ENCODE results near the gene CTXND1.

The CTXND1 gene

DNA sequence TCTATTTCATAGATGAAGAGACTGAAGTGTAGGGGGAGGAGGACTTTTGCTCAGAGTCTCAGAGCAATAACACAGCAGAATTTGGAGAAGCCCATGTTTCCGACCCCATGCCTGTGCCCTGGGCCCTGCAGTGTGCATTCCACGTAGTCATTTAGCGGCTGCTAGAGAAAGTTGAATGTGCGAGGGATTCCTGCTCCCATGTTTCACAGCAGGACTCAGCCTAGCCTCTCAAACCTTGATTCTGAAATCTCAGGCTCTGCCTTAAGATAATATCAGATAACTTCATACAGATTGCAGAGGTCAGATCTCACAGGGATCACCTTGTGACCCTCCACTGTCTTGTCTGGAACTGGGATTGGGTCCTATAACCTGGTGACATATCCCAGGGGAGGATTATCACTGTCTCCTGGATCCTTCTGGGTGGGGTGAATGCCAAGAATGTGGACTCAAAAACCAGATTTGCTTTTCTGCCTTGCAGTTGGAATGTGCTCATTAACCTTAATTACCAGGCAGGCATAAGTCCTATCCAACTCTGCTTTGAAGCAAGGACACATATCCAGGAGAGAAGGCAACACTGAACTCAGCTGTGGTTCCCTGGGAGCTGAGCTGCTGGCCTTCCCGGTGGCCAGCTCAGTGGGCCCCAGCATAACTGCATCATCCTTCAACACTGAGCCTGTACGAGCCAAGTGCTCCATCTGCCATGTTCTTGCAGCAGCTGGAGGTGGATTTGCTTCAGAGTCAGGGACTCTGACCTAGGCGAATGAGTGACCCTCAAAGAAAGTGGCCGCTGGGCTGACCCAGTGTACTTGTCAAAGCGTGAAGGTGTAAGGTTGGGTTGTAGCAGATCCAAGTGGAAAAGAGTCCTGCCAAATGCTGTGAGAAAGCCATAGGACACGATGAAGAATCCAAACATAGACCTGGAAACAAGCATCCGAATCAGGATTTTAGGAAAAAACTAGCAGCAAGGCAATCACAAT is 43.0 kb downstream of the CTXND1 start:
- no peak for DNase-seq

DNA sequence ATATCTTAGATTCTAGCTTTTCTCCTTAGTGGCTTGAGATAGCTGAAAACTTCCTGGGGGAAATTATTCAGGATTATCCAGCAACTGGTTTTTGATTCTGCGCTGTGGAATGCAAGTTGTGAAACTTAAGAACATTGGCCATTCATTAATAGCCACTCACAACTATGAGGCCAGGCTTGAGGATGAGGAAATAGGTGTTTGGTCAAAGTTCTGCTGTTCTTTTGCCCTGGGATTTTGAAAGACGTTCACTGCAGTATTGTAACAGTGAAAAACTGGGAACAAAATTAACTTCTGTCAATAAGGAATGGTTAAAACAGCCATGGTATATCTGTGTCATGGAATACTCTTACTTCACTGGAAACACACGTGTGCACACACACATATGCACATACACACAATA is 44.1 kb downstream of the CTXND1 start:
- DNase-seq, result no peak

DNA sequence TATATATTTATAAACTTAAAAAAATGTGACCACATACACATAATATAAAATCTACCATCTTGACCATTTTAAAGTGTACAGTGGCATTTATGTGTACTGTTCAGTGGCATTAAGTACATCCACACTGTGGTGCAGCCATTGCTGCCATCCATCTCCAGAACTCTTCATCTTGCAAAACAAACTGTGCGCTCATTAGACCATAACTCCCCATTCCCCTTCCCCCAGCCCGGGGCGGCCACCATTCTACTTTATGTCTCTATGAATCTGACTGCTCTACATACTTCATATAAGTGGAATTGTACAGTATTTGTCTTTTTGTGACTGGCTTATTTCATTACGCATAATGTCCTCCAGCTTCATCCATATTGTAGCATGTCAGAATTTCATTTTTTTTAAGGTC is 47.8 kb downstream of the CTXND1 start:
- DNase-seq, result no peak

DNA sequence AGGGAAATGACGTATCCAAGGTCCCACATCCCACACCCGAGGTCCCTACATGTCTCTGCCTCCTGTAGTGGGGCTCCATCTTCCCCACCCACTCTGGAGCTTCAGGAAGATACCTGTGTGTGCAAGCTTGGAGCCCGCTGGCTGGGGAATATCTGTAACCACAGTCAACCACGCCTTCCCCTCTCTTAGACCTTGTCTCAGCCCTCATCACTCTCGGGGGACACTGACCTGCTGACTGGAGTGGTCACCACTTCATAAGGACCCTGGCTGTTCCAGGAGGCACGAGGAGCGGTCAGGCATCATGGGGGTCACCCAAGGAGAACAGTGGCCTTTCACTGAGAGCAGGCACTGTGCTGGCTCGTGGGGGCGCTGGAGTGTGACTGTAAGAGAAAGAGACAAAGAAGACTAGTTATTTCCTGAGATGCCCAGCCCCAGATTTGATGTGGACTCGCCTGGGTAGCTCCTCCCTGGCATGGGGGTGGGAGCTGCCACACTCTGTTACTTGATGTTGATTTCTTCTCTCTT is 48.6 kb downstream of the CTXND1 start:
- no peak for DNase-seq

DNA sequence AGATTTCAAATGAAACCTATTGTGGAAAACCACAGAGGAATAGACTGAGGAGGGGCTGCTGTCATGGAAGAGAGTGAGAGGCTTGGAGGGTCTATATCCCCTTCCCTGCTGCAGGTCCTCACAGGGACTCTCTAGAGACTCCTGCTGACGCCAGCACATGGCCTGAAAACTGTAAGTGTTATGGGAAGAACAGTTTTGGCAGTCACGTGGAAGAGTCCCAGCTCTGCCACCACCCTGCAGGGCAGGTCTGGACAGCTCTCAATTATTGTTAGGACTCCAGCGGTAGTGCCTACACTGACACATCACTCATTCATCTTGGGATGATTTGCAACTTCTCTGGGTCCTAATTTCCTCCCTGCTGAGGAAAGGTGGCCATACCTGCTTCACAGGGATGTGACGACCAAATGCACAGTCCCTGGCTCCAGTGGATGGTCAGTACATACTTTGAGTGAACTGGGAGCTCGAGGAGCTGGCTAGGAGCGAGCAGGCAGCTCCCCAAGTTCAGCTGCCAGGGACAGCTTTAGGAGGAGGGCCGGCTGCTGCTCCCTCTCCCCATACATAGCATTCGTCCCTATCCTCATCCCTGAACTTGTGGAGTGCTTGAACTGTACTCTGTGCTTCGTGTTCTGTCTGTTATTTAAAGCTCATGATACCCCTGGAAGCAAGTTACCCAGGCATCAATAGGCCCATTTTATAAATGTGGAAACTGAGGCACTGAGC is 49.2 kb downstream of the CTXND1 start:
- no peak for DNase-seq

DNA sequence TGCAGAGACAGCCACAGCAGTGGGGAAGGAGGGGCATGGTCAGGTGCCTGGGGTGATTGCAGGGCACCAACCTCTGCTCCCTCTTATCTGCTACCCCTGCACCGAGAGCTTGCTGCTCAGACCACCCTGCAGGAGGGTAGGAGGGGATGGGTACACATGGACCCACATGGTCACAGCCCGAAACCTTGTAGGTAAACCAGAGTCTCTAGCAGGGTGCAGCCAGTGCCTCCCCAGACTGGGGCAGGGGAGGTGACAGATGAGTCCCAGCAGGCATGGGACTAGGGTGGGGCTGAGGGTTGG is 50.0 kb downstream of the CTXND1 start:
- no peak for DNase-seq

DNA sequence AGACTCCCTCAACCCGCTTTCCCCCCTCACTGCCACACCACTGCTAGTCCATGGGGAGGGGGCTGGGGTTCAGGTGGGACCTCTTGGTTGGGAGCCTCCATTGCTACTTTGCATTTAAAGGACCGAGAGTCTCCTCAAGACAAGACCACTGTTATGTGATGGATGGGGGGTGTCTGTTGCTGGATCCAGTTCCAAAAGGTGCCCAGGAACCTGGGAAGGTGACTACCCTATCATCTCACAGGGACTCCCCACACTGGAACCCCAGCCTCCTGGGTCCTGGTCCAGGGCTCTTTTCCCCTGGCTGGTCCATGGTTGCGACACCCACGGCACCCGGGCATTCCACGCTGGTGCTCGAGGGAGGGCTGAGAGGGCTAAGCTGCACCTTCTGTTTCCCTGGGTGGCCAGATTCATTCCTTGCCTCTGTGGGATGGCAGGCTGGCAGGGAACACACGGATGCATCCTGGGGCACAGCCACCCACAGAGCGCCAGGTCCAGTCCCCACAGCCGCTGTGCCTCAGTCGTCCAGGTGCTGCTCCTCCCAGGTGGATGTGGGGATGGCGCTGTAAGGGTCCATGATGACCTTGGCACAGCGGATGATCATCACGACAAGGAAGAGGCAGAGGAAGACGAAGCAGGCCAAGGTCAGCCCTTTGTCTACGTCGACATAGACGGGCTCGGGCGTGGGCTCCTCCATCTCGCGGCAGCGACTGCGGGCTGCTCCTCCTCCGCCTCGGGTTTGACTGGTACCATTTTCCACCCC is 50.6 kb downstream of the CTXND1 start:
- DNase-seq, result no peak

DNA sequence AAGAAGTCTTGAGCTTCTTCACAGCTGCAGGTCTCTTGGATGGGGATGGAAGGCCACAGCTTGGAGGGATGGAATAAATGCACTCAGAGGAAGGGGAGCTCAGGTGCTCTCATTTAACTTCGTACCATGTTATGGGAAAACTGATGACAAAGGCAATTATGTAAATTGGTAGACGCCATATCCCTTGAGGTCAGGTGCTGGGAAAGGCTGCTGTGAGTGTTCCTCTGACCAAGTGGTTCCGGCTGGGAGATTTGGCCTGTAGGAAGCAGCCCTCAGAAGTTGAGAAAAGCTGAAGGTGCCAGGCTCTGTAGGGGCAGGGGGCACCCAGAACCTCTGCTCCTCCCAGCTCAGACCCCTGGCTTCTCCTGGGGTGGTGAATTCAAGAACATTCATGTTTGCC is 52.1 kb downstream of the CTXND1 start:
- DNase-seq, result no peak

DNA sequence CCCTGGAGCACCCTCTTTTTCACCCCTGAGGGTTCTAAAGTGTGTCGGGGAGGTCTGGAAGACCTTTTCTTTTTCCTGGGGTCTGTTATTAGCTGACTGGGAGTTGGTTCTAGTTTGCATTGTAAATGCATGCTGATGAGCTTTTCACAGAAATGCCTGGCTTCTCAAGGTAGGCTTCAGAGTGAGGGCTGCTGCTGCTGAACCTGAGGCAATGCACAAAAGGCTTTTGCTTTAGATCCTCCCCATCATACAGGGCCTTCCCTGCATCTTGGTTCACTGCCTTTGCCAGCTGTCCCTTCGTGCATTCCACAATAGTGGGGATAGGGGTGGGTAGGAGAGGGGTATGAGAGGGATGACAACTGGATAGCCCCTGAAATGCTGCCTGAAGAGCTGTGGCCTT is 52.6 kb downstream of the CTXND1 start:
- DNase-seq, result no peak

DNA sequence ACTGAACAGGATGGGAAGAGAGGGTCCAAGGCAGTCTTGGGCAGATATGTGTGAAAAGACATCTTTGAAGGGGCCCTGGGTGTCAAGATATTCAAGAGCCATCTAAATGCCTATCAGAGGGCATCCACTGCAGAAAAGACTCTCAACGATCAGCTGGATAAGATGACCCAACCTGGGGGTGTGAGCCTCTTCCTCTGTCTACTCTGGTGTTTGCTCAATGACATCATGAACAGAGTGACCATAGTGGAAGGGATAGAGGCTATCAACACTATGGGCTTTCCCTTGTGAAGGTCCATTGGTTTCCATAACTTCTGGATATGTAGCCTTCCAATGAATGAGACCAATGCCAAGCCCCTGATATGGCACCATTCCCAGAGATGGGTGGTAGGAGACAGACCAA is 57.1 kb downstream of the CTXND1 start:
- DNase-seq, result no peak

DNA sequence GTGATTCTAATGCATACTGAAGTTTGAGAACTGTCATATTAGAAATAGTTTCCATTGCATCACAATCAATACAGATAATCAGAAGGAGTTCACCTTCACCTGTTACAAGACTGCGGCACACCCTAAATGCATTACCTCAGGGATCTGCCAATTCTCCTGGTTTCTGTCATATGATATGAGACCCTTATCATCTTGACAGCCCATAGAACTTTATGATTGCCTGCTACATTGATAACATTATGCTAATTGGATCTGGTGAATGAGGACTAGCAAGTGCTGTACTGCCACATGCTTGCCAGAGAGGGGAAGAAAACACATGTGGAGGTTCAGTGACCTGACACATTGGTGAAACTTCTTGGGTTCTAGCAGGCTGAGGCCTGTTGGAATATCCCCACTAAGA is 57.8 kb downstream of the CTXND1 start:
- no peak for DNase-seq

DNA sequence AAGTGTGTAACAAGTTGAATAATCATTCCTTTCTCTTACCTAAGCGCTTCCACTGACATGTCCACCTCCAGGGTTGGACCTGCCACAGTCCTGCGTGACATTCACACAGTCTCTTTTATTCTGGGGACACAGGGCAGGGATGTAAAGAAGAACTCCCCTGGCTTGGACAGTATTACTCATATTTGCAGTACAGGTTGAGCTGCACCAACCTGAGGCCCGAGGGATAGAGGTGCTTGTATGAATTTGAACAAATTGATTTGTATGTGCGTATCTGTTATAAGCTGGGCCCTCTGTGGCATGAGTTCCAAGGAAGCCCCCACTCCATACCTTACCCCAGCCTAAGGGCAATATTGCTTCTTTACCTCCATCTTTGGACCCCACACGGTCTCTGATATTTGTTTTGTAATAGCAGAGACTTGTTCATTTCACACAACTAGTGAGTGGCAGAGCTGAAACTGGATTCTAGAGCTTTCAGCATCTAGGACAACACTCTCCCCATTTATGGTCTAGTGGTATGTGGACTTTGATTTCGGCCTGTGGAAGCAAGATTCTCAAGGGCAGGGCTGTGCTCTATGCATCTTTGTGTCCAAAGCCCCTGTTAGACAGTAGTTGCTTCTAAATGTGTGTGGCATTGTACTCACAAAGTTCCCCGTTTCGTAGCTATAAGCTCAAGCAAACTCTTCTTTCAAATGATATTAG is 60.0 kb downstream of the CTXND1 start:
- DNase-seq, result no peak

DNA sequence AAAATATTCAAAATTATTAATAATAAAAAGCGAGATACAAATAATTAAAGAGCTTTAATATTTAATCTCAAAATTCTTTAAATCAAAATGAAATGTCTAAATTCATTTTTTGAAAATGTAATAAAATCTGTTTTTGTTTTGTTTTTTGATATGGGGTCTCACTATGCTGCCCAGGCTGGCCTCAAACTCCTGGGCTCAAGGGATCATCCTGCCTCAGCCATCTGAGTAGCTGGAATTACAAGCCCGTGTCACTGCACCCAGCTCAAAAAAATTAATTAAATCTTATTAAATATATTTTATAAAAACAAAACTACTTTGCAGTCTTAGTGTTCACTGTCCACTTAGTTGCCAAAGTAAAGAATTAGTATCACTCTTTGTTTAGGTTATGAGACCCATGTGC is 60.8 kb downstream of the CTXND1 start:
- no peak for DNase-seq

DNA sequence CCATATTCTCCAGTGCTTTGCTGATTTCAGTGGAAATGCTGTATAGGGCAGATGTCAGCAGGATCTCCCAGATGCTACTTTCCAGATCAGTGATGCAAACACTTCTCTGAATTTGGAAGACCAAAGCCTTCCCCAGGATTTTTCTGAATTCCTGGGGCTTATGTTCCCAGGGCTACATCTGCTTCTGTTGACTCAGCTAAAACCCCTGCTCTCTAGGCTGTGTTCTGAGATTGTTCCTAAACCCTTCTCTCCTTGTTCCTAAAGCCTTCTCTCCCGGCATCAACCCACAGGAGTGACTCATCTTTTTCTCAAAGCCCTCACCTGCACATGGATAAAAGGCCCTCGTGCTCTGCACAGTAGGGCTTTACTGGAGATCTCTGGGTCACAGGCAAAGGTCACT is 63.8 kb downstream of the CTXND1 start:
- DNase-seq, result no peak

DNA sequence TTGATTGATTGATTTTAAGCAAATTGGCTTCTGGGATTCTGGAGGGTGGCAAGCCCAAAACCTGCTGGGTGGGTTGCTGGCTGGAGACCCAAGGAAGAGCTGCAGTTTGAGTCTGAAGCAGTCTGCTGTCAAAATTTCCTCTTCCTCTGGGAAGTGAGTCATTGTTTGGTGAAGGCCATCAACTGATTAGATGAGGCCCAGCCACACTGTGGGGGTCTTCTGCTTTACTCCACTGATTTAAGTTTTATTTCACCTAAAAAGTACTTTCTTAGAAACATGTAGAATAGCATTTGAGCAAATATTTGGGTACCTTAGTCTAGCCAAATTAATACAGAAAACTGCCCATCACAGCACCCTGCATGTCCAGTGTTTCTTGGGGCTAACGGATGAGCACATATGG is 65.4 kb downstream of the CTXND1 start:
- no peak for DNase-seq

DNA sequence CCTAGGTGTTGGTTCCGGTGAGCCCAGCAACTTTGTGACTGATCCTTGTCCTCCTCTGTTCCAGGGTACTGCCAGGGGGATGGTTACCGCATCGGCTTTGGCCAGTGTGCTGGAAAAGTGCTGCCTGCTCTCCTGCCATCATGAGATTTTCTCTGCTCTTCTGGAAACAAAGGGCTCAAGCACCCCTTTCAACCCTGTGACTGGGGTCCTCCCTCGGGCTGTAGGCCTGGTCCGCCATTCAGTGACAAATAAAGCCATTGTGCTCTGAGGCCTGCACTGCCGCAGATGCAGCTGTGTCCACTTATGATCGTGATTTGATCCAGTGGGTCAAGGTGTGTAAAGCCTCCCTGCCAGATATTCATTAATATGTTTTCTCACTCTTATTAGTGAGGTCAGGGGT is 65.9 kb downstream of the CTXND1 start:
- DNase-seq, result no peak

DNA sequence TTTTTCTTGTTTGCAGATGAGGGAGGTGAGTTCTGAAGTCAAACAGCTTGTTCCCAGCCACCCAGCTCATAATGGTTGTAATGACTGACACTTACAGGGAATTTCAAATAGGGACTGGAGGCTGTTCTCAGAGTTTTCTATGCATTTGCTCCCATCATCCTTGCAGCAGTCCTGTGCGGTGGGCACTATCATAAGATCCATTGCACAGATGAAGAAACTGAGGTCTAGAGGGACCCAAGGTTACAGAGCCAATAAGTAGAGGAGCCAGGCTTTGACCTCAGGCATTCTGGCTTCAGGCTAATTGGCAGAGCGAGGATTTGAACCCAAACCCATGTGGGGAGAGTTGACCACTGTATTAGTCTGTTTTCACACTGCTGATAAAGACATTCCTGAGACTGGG is 66.9 kb downstream of the CTXND1 start:
- no peak for DNase-seq

DNA sequence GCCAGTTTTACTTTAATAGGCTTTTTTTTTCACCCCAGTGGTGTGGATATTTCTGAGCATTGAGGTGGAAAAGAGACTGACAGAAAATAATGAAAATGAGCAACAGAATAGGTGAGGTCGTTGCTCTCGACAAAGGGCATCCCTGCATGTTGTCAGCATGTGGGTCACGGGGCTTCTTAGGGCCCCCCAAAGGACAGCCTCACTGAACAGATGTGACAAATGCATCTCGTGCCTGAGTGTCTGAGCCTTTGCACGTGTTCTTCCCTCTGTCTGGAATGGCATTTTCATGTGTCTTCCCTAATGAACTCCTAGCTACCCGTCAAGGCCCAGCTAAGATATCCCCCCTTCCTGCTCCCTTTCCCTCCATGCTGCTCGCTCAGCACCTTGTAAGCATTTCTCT is 67.5 kb downstream of the CTXND1 start:
- DNase-seq, result no peak

DNA sequence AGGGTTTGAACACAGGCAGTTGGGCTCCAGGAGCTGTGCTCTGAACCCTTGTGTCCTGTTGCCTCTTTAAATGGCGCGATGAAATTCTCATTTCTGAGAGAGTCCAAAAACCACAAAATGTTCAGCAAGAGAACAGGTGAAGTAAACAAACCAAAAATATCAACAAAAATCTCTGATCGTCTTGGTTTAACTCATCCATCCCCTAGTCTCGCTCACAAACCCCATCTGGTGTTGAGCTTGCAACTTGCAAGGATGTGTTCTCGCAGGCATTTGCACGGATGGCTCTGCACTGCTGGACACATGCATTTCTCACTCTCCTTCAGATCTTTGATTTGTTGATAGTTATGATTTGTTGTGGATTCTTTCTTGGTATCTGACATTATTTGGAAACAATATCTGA is 68.1 kb downstream of the CTXND1 start:
- DNase-seq, result no peak

DNA sequence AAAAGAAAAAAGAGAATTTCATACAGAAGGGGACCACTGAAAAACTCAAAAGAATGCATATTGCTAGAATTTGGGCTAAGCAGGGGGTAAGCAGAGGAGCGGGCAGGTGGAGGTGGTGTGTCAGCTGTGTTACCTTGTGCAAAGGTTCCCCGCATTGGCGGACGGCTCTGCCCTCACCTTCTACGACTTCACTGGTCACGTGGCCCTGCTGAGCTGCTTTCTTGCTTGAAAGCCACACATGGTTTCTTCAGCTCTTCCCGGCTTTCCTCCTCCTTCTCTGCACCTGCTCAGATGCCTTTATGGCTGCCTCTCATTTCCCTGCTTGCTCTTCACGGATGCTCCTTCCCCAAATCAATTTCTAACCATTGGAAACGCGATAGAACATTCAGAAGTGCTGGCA is 68.7 kb downstream of the CTXND1 start:
- DNase-seq, result no peak

DNA sequence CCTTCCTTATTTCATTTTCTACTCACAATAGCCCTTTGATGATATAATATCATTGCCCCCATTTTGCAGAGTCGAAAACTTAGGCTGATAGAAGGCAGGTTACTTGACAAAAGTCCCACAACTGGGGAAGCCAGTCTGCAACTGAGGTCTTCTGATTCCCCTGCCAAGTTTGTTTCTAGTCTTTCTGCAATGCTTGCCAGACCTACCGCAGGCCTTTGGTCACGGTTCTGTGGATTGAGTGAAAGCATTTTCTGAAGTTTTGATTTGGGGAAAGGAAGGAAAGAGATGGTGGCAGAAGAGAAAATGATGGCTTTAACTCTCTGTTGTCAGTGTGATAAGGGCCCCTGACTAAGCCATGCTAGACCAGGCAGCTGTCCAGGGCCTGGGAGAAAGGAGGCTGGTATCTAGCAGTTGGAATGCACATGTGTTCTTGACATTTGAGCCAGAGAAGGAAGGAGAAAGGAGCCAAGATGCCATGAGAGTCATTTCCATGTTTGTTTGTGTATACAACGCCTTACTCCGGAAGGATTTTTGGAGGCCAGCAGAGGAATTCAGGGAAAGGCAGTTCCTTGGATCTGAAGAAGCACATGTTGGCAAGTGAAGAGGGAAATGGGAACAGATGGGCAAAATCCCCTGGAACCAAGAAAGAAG is 69.3 kb downstream of the CTXND1 start:
- no peak for DNase-seq

DNA sequence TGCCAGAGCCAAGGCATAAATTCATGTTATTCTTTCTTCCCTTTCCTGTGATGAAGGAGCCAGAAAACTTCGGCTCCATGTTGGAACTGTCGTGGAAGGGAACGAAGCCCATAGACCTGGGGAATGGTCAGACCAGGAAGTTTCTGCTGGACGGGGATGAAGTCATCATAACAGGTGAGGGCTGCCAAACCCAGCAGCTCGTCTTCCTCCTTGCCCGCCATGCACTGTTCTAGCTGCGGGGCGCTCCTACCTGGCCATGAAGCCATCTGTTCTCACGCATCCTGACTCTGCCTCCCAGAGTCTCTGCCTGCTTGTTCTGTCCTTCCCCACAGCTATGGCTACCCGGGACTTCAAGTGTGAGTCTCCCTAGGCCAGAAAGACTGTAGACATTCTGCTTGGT is 71.0 kb downstream of the CTXND1 start:
- no peak for DNase-seq

Measured in activated CD4-positive, alpha-beta T cell treated with anti-CD3 and anti-CD28 coated beads, Interleukin-2, amount 50 U/mL, for 48 hours (primary cell).